Sigmoid colon (tissue), 7 donors: ENCODE results near the gene KMT2D. TPM values are rescaled to one million over a fixed set of nuclear protein-coding genes. Genes with fewer than 3 reads are reported as not detected.

Experiments
- DNase-seq: peaks from one replicate; pipeline ENCODE4 v3.0.0-alpha.2; 2019
- H3K27ac ChIP-seq, 4 donors: fragments of 200-600 bp; sonication (generic); one replicate each; pipeline ENCODE4 v1.5.1; 2016 to 2019; ENCODE audit warnings: mild to moderate bottlenecking in 1 of 4
- H3K27me3 ChIP-seq, 3 donors: fragments of 200-600 bp; sonication (generic); one replicate each; pipeline ENCODE4 v1.5.1; 2019; ENCODE audit warnings: mild to moderate bottlenecking in 1 of 3
- H3K36me3 ChIP-seq, 4 donors: fragments of 200-600 bp; sonication (generic); one replicate each; pipeline ENCODE4 v1.5.1; 2016 to 2019
- H3K4me1 ChIP-seq, 4 donors: fragments of 200-600 bp; sonication (generic); one replicate each; pipeline ENCODE4 v1.5.1; 2017 to 2019
- H3K4me3 ChIP-seq, 4 donors: fragments of 200-600 bp; sonication (generic); one replicate each; pipeline ENCODE4 v1.5.1; 2017 to 2019; ENCODE audit warnings: mild to moderate bottlenecking in 2 of 4, moderate library complexity in 1 of 4
- H3K9me3 ChIP-seq, 4 donors: fragments of 200-600 bp in 3 of 4; sonication (generic) in 3 of 4; one replicate each; pipeline versions ENCODE4 v1.5.1 to v1.6.1; 2013 to 2019
- EP300 ChIP-seq, 4 donors: sonication (generic); formaldehyde crosslinking; IDR thresholded peaks; one replicate each; pipeline ENCODE4 v1.6.1; 2017; ENCODE audit warnings: antibody characterized with exemption in 4 of 4
- POLR2A ChIP-seq, 2 donors: fragments of 450-650 bp; IDR thresholded peaks; one replicate each; pipeline ENCODE4 v1.6.1; 2016; ENCODE audit warnings: antibody characterized with exemption in 2 of 2, mild to moderate bottlenecking in 2 of 2, moderate library complexity in 2 of 2
- POLR2AphosphoS5 ChIP-seq, 4 donors: sonication (generic); formaldehyde crosslinking; IDR thresholded peaks; one replicate each; pipeline ENCODE4 v1.6.1; 2017; ENCODE audit warnings: antibody characterized with exemption in 4 of 4
- WGBS, 2 donors: extraction: QIAGEN DNeasy Blood & Tissue Kit; methylation state at CpG; one replicate each; pipeline ENCODE4 v1.1.7; 2013; 5-methylcytosine and 5-hydroxymethylcytosine counted together
- intact Hi-C: fragments of 100-400 bp; cut with DNase I; formaldehyde crosslinking; loops from one replicate; pipeline ENCODE4 v1.15.1; 2023
- polyA plus RNA-seq, 3 donors: library from polyadenylated mRNA; stranded (reverse); fragments of 200-250 nt; gene quantifications; one replicate each; pipeline ENCODE4 v1.2.3, GENCODE V29; 2013
- total RNA-seq, 4 donors: library from RNA; depleted of rRNA; stranded (reverse); fragments of >200 nt; gene quantifications; one replicate each; pipeline ENCODE4 v1.1.0, GENCODE V29; 2016
- TF ChIP-seq, protein P1 (sequence below), 4 experiments: fragments of 450-650 bp in 3 of 4; fragments of 200-600 bp in 1 of 4; IDR thresholded peaks; one replicate each; pipeline ENCODE4 v1.5.1; 2016 to 2019; ENCODE audit warnings: antibody characterized with exemption in 4 of 4, mild to moderate bottlenecking in 3 of 4, moderate library complexity in 2 of 4
- donor health status: healthy with polysubstance abuse.
- donor health status: Bipolar disorder and iron deficiency.
- donor health status: healthy.

KMT2D gene
- total and polyA plus RNA-seq, 7 donors: 1.8 to 61.8 (median 23.7) TPM

- DNase-seq: no peak
- peaks cover 0 to 41% (median 31%) of the 10 kb centered on the region in 4 donors for H3K4me1 ChIP-seq
- no peak overlapping the region for H3K27ac ChIP-seq
- H3K36me3 ChIP-seq: peaks cover 45 to 76% (median 72%) of the 10 kb centered on the region in 4 donors
- H3K4me3 ChIP-seq: no peak overlapping the region
- no peaks in the 10 kb centered on the region for H3K27me3 ChIP-seq
- intact Hi-C loops: no loop called here
- H3K9me3 ChIP-seq: no peaks in the 10 kb centered on the region
- 85 to 91% methylated on average over 16 of the region's 16 CpGs for WGBS, 2 donors
- TF ChIP-seq EP300 (IDR thresholded peaks at IDR 0.05) (no peak), POLR2A (IDR thresholded peaks at IDR 0.05) (no peak), POLR2AphosphoS5 (IDR thresholded peaks at IDR 0.05) (no peak)
- TF ChIP-seq, protein P1, sequence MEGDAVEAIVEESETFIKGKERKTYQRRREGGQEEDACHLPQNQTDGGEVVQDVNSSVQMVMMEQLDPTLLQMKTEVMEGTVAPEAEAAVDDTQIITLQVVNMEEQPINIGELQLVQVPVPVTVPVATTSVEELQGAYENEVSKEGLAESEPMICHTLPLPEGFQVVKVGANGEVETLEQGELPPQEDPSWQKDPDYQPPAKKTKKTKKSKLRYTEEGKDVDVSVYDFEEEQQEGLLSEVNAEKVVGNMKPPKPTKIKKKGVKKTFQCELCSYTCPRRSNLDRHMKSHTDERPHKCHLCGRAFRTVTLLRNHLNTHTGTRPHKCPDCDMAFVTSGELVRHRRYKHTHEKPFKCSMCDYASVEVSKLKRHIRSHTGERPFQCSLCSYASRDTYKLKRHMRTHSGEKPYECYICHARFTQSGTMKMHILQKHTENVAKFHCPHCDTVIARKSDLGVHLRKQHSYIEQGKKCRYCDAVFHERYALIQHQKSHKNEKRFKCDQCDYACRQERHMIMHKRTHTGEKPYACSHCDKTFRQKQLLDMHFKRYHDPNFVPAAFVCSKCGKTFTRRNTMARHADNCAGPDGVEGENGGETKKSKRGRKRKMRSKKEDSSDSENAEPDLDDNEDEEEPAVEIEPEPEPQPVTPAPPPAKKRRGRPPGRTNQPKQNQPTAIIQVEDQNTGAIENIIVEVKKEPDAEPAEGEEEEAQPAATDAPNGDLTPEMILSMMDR (IDR thresholded peaks at IDR 0.05): no peak
Observed at GRCh38 chr12:49052451-49053208, 8.0 kb downstream of the KMT2D start.

- DNase-seq: no peak
- WGBS, 2 donors: 92 to 93% methylated on average over 20 of the region's 20 CpGs
- intact Hi-C loops: no loop called here
- TF ChIP-seq EP300 (IDR thresholded peaks at IDR 0.05) (no peak), POLR2A (IDR thresholded peaks at IDR 0.05) (no peak), POLR2AphosphoS5 (IDR thresholded peaks at IDR 0.05) (no peak)
- Histone ChIP-seq H3K4me3 (no peak overlapping the region), H3K27ac (no peak overlapping the region), H3K27me3 (no peaks in the 10 kb centered on the region), H3K9me3 (no peaks in the 10 kb centered on the region), H3K4me1 (peaks cover 0 to 33% (median 24%) of the 10 kb centered on the region in 4 donors), H3K36me3 (peaks cover 52 to 83% (median 78%) of the 10 kb centered on the region in 4 donors)
Observed at GRCh38 chr12:49051777-49052438, 8.7 kb downstream of the KMT2D start.

GRCh38 chr12:49051373-49051764 lies 9.2 kb downstream of the KMT2D start:
- Histone ChIP-seq H3K27ac (no peak overlapping the region), H3K9me3 (no peaks in the 10 kb centered on the region), H3K4me1 (peaks cover 0 to 28% (median 19%) of the 10 kb centered on the region in 4 donors), H3K4me3 (no peak overlapping the region), H3K36me3 (peaks cover 57 to 89% (median 83%) of the 10 kb centered on the region in 4 donors), H3K27me3 (no peaks in the 10 kb centered on the region)
- intact Hi-C loops: no loop called here
- WGBS, 2 donors: 91 to 96% methylated on average over 18 of the region's 18 CpGs
- no peak for DNase-seq
- no peak for TF ChIP-seq POLR2AphosphoS5 (IDR thresholded peaks at IDR 0.05)
- TF ChIP-seq EP300 (IDR thresholded peaks at IDR 0.05): no peak
- TF ChIP-seq, protein P1 (IDR thresholded peaks at IDR 0.05): no peak

GRCh38 chr12:49050507-49051372 lies 9.9 kb downstream of the KMT2D start:
- TF ChIP-seq, protein P1 (IDR thresholded peaks at IDR 0.05): no peak
- intact Hi-C loops: no loop called here
- Histone ChIP-seq H3K27ac (no peak overlapping the region), H3K36me3 (peaks cover 64 to 95% (median 89%) of the 10 kb centered on the region in 4 donors), H3K4me1 (peaks cover 0 to 22% (median 12%) of the 10 kb centered on the region in 4 donors), H3K9me3 (no peaks in the 10 kb centered on the region), H3K27me3 (no peaks in the 10 kb centered on the region), H3K4me3 (no peak overlapping the region)
- no peak for DNase-seq
- 91 to 96% methylated on average over 13 of the region's 13 CpGs for WGBS, 2 donors
